GM19468 (cell line): ENCODE results near the gene POM121C.
"Not testable (repeated sequence)": the region's sequence is repeated elsewhere in the genome, so short reads cannot be mapped to it uniquely, and the experiment has no call there.

Experiments
- ATAC-seq: cut with Tn5 transposase; IDR thresholded peaks from one replicate; pipeline ENCODE4 v1.9.1; 2021; ENCODE audit warnings: mild to moderate bottlenecking, moderate library complexity, moderate number of reproducible peaks; ENCODE audit not compliant: unreplicated experiment; ENCODE audit errors: extremely low read depth

The POM121C gene

DNA sequence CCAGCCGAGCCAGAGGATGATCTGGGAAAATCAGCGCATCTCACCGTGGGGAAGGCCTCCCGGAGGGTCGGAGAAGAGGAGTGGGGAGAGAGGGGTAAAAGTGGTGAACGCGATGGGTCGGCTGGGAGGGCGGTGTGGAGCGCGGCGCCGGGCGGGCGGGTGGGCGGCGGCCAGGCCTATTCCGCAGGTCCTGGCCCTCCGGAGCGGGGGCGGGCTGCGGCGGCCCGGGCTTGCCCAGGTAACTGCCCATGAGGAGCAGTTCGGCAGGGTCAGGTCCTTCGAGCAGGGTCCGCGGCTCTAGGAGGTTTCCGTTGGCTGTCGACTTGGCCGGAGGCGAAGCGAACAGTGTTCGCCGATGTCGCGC, 44.0 kb downstream of the POM121C start:
- not testable (repeated sequence) for ATAC-seq

- not testable (repeated sequence) for ATAC-seq
Observed at GRCh38 chr7:75439000-75439399, 47.1 kb downstream of the POM121C start.

DNA sequence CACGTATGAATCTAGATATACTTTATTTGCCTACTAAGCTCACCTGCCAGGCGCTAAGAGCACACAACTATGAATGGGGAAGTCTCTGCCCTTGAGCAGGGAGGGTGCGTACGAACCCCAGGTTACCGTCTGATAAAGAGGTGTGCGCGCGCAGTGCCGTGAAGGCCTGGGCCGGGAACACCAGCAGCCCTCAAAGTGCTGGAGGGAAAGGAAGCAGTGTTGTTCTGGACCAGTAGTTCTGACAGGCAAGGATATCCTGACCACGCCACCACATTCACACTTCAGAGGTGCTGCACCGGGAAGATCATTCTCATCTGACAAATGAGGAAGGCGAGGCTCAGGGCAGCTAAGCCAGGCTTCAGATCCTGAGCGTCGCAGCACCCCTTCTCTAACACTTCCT, 62.6 kb downstream of the POM121C start:
- not testable (repeated sequence) for ATAC-seq

DNA sequence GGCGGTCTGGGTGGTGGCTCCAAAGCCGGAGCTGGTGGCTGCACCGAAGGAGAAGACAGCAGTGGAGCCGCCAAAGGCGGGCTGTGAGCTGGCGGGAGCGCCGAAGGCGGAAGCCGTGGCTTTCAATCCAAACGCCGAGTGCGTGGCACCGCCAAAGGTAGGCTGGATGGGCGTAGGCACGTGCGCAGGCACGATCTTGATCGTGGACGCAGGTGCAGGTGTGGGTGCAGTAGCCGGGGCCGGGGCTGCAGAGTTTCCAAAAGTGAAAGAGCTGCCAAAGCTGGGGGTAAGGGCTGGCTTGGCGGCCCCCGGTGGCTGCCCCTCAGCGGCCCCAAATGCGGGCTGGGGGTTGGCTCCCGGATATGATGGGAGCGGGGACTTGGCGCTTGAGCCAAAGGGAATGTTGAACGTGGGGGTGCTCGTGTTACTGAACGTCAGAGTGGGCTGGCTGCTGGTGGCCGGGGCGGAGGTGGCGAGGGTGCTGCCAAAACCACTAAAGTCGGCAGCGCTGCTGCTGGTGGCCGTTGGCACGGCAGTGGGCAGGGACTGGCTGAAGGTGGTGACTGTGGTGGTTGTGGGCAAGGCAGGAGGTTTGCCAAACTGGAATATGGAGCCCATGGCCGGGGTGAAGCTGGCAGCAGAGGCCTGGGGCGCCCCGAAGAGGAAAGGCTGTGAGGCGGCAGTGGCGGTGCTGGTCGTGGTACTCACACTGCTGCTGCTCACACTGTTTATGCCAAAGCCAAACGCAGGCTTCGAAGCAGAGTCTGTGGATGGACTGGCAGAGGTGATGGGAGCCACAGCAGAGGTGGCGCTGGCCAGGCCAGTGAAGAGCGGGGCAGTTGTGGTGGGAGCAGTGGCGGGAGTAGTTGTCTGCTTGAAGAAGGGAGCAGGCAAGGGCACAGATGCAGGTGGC, 64.0 kb downstream of the POM121C start:
- ATAC-seq, result not testable (repeated sequence)

GRCh38 chr7:75420152-75420551, 65.9 kb downstream of the POM121C start:
- ATAC-seq, result not testable (repeated sequence)

- not testable (repeated sequence) for ATAC-seq
Observed at GRCh38 chr7:75419693-75420092, 66.4 kb downstream of the POM121C start.

GRCh38 chr7:75419210-75419609, 66.9 kb downstream of the POM121C start:
- ATAC-seq, result not testable (repeated sequence)

DNA sequence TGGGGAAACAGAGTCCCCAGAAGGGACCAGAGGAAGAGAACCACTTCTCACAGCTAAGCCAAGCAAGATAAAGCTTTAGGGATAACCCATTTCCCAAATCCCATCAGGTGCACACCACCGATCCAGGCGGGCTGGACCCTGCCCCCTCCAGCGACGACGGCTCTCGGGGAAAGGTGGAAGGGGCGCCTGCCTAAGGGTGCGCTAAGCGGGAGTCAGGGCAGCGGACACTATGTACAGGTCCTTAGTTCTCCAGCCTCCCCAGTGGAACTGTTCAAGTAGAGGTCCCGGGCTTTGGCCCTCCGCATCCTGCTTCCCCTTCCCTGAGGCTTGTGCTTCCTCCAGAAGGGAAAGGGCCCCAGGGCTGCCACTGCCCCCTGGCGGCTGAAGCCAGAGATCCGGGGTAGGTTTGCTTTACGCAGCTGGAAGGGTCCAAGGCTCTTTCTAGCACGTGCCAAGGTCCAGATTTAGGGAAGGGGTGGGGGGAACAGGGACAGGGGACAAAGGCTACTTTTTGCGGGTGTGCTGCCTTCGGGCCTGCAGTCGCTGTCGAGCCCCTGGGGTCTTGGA, 67.7 kb downstream of the POM121C start:
- not testable (repeated sequence) for ATAC-seq

- ATAC-seq, result not testable (repeated sequence)
Observed at GRCh38 chr7:75416787-75417186, 69.3 kb downstream of the POM121C start.

- not testable (repeated sequence) for ATAC-seq
Observed at GRCh38 chr7:75415829-75416373, 70.2 kb downstream of the POM121C start.

- not testable (repeated sequence) for ATAC-seq
Observed at GRCh38 chr7:75415428-75415817, 70.7 kb downstream of the POM121C start.

DNA sequence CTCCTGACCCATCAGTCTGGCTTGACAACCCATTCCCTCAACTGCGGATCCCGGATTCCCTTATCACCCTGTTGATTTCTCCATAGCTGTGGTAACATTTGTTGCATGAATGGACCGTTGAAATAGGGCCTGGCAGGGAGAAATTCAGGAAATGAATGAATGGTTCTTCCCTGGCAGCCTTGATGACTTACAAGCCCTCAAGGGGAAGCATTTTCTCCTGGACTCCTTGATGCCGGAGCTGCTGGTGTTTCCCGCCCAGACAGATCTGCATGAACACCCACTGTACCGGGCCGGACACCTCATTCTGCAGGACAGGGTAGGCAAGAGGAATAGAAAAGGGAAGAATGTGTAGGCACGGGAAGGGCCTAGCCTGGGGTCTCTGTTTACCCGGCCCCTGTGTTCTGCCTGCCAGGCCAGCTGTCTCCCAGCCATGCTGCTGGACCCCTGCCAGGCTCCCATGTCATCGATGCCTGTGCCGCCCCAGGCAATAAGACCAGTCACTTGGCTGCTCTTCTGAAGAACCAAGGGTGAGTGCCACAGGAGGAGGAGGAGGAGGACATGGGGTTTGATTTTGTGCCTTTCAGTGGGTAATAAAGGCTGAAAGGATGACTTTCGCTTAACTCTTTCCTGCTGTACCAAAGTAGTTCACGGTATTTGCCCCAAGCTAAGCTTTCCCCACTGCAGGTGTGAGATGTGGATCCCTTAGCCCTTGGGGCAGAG, 71.2 kb downstream of the POM121C start:
- ATAC-seq, result not testable (repeated sequence)

GRCh38 chr7:75414204-75414603, 71.9 kb downstream of the POM121C start:
- ATAC-seq, result not testable (repeated sequence)

- ATAC-seq, result not testable (repeated sequence)
Observed at GRCh38 chr7:75410823-75411173, 75.3 kb downstream of the POM121C start.

DNA sequence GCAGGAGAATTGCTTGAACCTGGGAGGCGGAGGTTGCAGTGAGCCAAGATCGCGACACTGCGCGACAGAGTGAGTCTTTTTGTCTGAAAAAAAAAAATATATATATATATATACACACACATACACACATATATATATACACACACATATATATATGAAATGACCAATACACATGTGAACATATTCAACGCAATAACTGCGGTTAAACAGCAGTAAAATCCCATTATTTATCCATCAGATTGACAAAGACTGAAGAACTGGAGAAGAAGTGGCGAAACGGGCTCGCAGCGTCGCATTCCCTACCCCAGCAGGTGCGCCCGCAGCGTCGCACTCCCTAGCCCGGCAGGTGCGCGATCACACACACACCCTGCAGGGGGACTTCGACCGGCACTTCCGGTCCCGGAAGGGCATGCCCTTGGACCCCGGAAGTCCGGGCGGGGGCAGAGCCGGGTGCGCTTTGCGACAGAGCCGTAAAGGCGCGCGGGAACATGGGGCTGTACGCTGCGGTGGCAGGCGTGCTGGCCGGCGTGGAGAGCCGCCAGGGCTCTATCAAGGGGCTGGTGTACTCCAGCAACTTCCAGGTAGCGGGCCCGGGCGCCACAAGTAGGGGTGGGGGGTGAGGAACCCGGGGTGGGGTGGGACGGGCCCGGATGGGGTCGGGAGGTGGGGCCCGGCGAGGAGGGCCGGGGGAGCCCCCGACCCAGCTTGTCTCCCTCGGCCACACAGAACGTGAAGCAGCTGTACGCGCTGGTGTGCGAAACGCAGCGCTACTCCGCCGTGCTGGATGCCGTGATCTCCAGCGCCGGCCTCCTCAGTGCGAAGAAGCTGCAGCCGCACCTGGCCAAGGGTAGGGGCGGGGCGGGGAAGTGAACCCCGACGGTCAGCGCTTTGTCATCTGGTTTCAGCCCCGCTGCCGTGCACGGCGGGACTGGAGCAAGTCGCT, 75.9 kb downstream of the POM121C start:
- peak; percentile 85 for ATAC-seq

GRCh38 chr7:75404663-75405062, 81.4 kb downstream of the POM121C start:
- not testable (repeated sequence) for ATAC-seq

GRCh38 chr7:75403455-75404443, 82.3 kb downstream of the POM121C start:
- ATAC-seq, result not testable (repeated sequence)

- ATAC-seq, result not testable (repeated sequence)
Observed at GRCh38 chr7:75400575-75400974, 85.5 kb downstream of the POM121C start.
